K562 (cell line): ENCODE results near the gene CRKL. TPM values are rescaled to one million over a fixed set of nuclear protein-coding genes. Genes with fewer than 3 reads are reported as not detected.

Source experiments
- CTCF ChIP-seq, 3 experiments: IDR thresholded peaks in 2 of 3; conservative IDR thresholded peaks in 1 of 3; 2 replicates each; pipeline ENCODE4 v1.5.1; 2011 to 2012; ENCODE audit warnings: low read length in 3 of 3, mild to moderate bottlenecking in 3 of 3, control low read depth in 2 of 3, improper control_type of control experiment in 1 of 3, inconsistent platforms in 1 of 3, low read depth in 1 of 3, mixed read lengths in 1 of 3, moderate library complexity in 1 of 3; ENCODE audit not compliant: insufficient read depth in 2 of 3
- FOSL1 ChIP-seq: fragments of 200-800 bp; sonication (Bioruptor generic); conservative IDR thresholded peaks from 2 replicates; pipeline ENCODE4 v1.6.1; 2016; ENCODE audit warnings: missing genetic modification characterization, missing compliant biosample characterization
- FOXP1 ChIP-seq: sonication (generic); formaldehyde crosslinking; IDR thresholded peaks from 2 replicates; pipeline ENCODE4 v1.8.0; 2022; ENCODE audit warnings: mild to moderate bottlenecking, missing genetic modification reagents
- PYGO2 ChIP-seq: fragments of 450-650 bp; IDR thresholded peaks from 2 replicates; pipeline ENCODE4 v1.6.1; 2016; ENCODE audit warnings: mild to moderate bottlenecking, missing genetic modification characterization, moderate library complexity, missing compliant biosample characterization
- RERE ChIP-seq: sonication (generic); formaldehyde crosslinking; IDR thresholded peaks from 2 replicates; pipeline ENCODE4 v1.8.0; 2023; ENCODE audit warnings: missing genetic modification reagents, mild to moderate bottlenecking, borderline replicate concordance
- ZFP91 ChIP-seq: sonication (generic); formaldehyde crosslinking; IDR thresholded peaks from 2 replicates; pipeline ENCODE4 v1.8.0; 2022; ENCODE audit warnings: mild to moderate bottlenecking, missing genetic modification reagents
- ZNF280B ChIP-seq: fragments of 250-450 bp; sonication (Bioruptor Pico); IDR thresholded peaks from 2 replicates; pipeline ENCODE4 v1.5.1; 2021; ENCODE audit warnings: mild to moderate bottlenecking
- polyA plus RNA-seq, 8 experiments: library from polyadenylated mRNA; depleted of rRNA in 4 of 8; stranded (reverse) in 5 of 8; unstranded in 3 of 8; fragments of >200 nt; fragmentation: Nextera tagmentation in 2 of 8; fragmentation: Illumina TruSeq in 1 of 8; extraction: Ambion mirVana in 2 of 8; extraction: Trizol in 1 of 8; gene quantifications; 2 replicates each; pipeline versions ENCODE4 v1.2.1 to v1.2.3, GENCODE V29; 2011 to 2014; ENCODE audit warnings: inconsistent platforms in 1 of 8, missing spikeins in 1 of 8
- total RNA-seq, 7 experiments: library from RNA; depleted of rRNA in 6 of 7; stranded (reverse); fragments of >200 nt in 6 of 7; fragmentation: Illumina TruSeq in 2 of 7; extraction: Trizol in 2 of 7; gene quantifications; 2 replicates each; pipeline versions ENCODE4 v1.2.1 to v1.2.3, GENCODE V29; 2011 to 2021; ENCODE audit warnings: low replicate concordance in 1 of 7

The CRKL gene
- total and polyA plus RNA-seq, 9 of the 15 experiments (the other 6 are each of a cell fraction or from before 2014, with no cell fraction given) = 100 to 263 (median 124) TPM

GRCh38 chr22:20966883-20967696 lies 49.9 kb downstream of the CRKL start, which contains the start of gene AIFM3 (continued):
- no peak for TF ChIP-seq ZNF280B (CRISPR knock-in tag)
- TF ChIP-seq FOSL1 = no peak
- TF ChIP-seq RERE = peak; percentile 84; the same call in 1 of the 2 replicates
- TF ChIP-seq FOXP1 (CRISPR knock-in tag) = no peak
- TF ChIP-seq PYGO2 (tag) = no peak
- TF ChIP-seq ZFP91 (CRISPR knock-in tag) = no peak
- no peak for TF ChIP-seq CTCF (IDR thresholded peaks at IDR 0.05 in 2 of 3, conservative IDR thresholded peaks at IDR 0.05 in 1 of 3; ENCODE audit: insufficient read depth in 2 of 3, low read depth in 1 of 3, low read length in 3 of 3)
